DND-41 (cell line): Measurements from ENCODE around the gene ITPR1.

ENCODE experiments used
- EZH2 ChIP-seq: IDR thresholded peaks from 3 replicates; pipeline ENCODE4 v1.6.1; 2012; ENCODE audit warnings: borderline replicate concordance, low read depth, mild to moderate bottlenecking, moderate library complexity, low read length, inconsistent platforms; ENCODE audit not compliant: severe bottlenecking
- TF ChIP-seq, protein P1 (sequence below): IDR thresholded peaks from 2 replicates; pipeline ENCODE4 v1.5.1; 2012; ENCODE audit warnings: borderline replicate concordance, low read length, moderate library complexity, mild to moderate bottlenecking; ENCODE audit not compliant: poor library complexity, severe bottlenecking; ENCODE audit errors: extremely low read depth

DNA sequence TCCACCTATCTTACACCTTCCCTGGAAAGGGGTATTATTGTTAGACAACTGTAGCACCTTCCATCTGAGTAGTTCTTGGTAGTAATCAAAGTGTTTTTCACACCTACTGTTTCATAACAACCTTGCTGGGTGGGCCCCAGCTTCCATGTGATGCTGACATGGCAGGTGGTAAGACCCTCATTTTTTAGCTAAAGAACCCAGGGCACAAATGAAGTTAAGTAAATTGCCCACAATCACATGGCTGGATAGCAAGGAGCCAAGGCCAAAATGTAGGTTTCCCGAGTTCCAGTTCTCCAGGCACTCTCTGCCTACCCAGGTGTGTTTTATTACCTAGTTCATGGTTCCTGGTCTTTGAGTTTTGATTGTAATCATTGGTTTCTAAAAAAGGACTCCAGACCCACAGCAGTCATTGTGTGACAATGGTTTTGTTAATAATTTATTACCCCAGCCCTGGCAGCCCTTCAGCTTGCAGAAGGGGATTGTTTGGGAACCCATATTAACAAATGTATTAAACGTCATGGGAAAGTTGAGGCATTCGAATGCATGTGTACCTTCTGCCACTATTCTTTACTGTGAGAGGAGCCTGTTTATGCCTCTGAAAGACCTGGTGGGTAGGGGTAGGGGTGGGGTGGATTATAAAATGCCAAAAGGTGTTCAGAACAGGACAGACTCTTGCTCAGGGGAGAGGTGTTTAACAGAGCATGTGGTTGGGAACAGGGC is 263.9 kb downstream of the ITPR1 start:
- TF ChIP-seq, protein P1, sequence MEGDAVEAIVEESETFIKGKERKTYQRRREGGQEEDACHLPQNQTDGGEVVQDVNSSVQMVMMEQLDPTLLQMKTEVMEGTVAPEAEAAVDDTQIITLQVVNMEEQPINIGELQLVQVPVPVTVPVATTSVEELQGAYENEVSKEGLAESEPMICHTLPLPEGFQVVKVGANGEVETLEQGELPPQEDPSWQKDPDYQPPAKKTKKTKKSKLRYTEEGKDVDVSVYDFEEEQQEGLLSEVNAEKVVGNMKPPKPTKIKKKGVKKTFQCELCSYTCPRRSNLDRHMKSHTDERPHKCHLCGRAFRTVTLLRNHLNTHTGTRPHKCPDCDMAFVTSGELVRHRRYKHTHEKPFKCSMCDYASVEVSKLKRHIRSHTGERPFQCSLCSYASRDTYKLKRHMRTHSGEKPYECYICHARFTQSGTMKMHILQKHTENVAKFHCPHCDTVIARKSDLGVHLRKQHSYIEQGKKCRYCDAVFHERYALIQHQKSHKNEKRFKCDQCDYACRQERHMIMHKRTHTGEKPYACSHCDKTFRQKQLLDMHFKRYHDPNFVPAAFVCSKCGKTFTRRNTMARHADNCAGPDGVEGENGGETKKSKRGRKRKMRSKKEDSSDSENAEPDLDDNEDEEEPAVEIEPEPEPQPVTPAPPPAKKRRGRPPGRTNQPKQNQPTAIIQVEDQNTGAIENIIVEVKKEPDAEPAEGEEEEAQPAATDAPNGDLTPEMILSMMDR, result no peak
- TF ChIP-seq EZH2, result no peak
